HFF-Myc (cell line): Measurements from ENCODE around the gene IL20RB.
"Not testable (repeated sequence)": the region's sequence is repeated elsewhere in the genome, so short reads cannot be mapped to it uniquely, and the experiment has no call there.

Experiments
- DNase-seq: peaks from one replicate; pipeline ENCODE4 v3.0.0-alpha.2; 2011; ENCODE audit warnings: low read depth; ENCODE audit errors: extremely low read depth
- H3K4me3 ChIP-seq: replicated peaks from 2 replicates; pipeline ENCODE4 v1.5.1; 2011; ENCODE audit warnings: low read depth, mild to moderate bottlenecking, control low read depth, low read length
- CTCF ChIP-seq: IDR thresholded peaks from 2 replicates; pipeline ENCODE4 v1.5.1; 2012; ENCODE audit warnings: mild to moderate bottlenecking, low read depth, low read length, control low read depth; ENCODE audit errors: missing control alignments

The IL20RB gene

GRCh38 chr3:136982033-136982432 is 24.2 kb downstream of the IL20RB start:
- TF ChIP-seq CTCF, result no peak
- DNase-seq, result no peak
- H3K4me3 ChIP-seq, result no peak overlapping the region

- no peak for DNase-seq
- no peak overlapping the region for H3K4me3 ChIP-seq
- no peak for TF ChIP-seq CTCF
Measured at GRCh38 chr3:136982520-136983138, 24.8 kb downstream of the IL20RB start.

GRCh38 chr3:136984837-136985236 is 27.1 kb downstream of the IL20RB start:
- no peak for DNase-seq
- H3K4me3 ChIP-seq, result no peak overlapping the region
- TF ChIP-seq CTCF, result no peak

GRCh38 chr3:136987398-136987980 is 29.7 kb downstream of the IL20RB start:
- DNase-seq, H3K4me3 ChIP-seq: not testable (repeated sequence)

GRCh38 chr3:136988651-136989050 is 30.9 kb downstream of the IL20RB start:
- DNase-seq, result no peak
- TF ChIP-seq CTCF, result no peak
- no peak overlapping the region for H3K4me3 ChIP-seq

GRCh38 chr3:136989781-136990524 is 32.2 kb downstream of the IL20RB start:
- DNase-seq, result no peak
- TF ChIP-seq CTCF, result no peak
- H3K4me3 ChIP-seq, result no peak overlapping the region

- no peak for DNase-seq
- H3K4me3 ChIP-seq, result no peak overlapping the region
- TF ChIP-seq CTCF, result no peak
Measured at GRCh38 chr3:136990826-136991225, 33.0 kb downstream of the IL20RB start.
